Measurements from ENCODE around the gene ABCB9.
"Not testable (repeated sequence)": the region's sequence is repeated elsewhere in the genome, so short reads cannot be mapped to it uniquely, and the experiment has no call there.

ABCB9 gene

DNA sequence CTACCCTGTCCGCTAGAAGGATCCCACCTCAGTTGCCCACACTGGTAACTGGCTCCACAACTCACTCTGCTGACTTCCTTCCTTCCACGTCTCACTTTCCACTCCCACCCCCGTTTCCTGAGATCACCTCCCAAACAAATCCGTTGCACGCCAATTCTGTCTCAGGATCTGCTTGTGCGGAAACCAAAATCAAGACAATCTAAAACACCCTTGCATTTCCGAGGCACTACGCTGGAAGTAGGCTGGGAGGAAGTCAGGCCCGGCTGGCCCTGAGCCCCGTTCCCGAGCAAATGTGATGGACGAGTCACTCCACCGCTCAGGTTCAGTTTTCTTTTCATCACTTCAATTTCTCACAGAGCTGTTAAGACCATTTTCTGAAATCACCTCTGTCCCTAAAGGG, 23.1 kb downstream of the ABCB9 start:
- Histone ChIP-seq H3K4me3 (no peak overlapping the region), H3K27ac (peak overlapping the region in 1 of 2 donors; percentile 15)
- no peak for DNase-seq (ENCODE audit: low spot score)
- TF ChIP-seq, protein P1, sequence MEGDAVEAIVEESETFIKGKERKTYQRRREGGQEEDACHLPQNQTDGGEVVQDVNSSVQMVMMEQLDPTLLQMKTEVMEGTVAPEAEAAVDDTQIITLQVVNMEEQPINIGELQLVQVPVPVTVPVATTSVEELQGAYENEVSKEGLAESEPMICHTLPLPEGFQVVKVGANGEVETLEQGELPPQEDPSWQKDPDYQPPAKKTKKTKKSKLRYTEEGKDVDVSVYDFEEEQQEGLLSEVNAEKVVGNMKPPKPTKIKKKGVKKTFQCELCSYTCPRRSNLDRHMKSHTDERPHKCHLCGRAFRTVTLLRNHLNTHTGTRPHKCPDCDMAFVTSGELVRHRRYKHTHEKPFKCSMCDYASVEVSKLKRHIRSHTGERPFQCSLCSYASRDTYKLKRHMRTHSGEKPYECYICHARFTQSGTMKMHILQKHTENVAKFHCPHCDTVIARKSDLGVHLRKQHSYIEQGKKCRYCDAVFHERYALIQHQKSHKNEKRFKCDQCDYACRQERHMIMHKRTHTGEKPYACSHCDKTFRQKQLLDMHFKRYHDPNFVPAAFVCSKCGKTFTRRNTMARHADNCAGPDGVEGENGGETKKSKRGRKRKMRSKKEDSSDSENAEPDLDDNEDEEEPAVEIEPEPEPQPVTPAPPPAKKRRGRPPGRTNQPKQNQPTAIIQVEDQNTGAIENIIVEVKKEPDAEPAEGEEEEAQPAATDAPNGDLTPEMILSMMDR (IDR thresholded peaks at IDR 0.05): no peak

- peak overlapping the region in 1 of 2 donors; percentile 15 for H3K27ac ChIP-seq
- DNase-seq (ENCODE audit: low spot score): no peak
- no peak overlapping the region for H3K4me3 ChIP-seq
- TF ChIP-seq, protein P1 (IDR thresholded peaks at IDR 0.05): no peak
Measured at GRCh38 chr12:122942637-122943036, 23.6 kb downstream of the ABCB9 start.

GRCh38 chr12:122941351-122941750, 24.9 kb downstream of the ABCB9 start:
- H3K27ac ChIP-seq; DNase-seq (ENCODE audit: low spot score); H3K4me3 ChIP-seq: not testable (repeated sequence)

DNA sequence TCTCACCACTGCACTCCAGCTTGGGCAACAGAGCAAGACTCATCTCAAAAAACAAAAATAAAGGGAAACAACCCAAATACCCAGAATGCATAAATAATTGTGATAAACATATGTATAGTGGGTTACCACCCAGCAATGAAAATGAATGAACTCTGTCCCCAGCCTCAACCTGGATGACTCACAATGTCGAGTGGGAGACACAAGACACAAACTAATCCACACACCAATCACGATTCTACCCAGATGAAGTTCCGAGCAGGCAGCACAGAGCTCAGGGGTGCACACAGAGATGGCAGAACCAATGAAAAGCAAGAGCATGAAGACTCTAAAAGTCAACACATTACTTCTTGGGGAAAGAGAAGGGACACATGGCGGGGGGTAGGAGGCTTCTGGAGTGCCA, 27.1 kb downstream of the ABCB9 start:
- no peak for DNase-seq (ENCODE audit: low spot score)
- Histone ChIP-seq H3K4me3 (no peak overlapping the region), H3K27ac (no peak overlapping the region)
- TF ChIP-seq, protein P1 (IDR thresholded peaks at IDR 0.05): no peak

GRCh38 chr12:122937622-122938091, 28.6 kb downstream of the ABCB9 start:
- H3K4me3 ChIP-seq: no peak overlapping the region
- TF ChIP-seq, protein P1 (IDR thresholded peaks at IDR 0.05): no peak
- DNase-seq (ENCODE audit: low spot score): no peak
- no peak overlapping the region for H3K27ac ChIP-seq

DNA sequence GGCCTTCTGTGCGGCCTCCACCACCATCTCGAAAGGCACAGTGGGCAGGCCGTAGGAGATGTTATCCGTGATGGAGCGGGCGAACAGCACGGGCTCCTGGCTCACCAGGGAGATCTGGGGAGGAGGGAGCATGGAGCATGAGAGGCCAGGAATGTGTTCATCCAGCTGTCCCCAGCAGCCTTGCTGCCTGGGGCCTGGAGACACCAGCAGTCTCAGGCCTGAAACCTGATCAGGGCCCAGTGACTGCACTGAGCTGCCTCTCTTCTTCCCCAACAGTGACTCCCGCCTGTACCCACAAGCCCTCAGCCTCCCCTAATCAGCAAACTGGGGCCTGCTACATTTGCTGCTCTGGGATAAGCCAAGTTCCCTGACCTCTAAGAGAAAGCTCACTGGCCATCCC, 30.9 kb downstream of the ABCB9 start:
- Histone ChIP-seq H3K27ac (no peak overlapping the region), H3K4me3 (no peak overlapping the region)
- no peak for DNase-seq (ENCODE audit: low spot score)
- TF ChIP-seq, protein P1 (IDR thresholded peaks at IDR 0.05): no peak

DNA sequence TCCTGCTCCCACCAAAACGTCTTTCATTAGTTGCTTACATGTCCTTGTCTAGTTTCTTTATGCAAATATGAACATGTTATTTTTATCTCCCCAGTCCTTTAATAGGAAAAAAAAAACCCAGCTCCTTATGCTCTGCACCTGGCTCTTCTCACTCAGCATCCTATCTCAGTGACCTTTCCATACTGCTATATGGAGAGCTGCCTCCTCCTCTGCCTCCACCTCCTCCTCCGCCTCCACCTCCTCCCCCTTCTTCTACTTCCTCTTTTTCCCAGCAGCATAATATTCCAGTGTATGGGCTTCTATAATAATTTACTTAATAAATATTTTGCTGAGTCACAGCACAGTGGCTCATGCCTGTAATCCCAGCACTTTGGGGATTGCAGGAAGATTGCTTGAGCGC, 31.5 kb downstream of the ABCB9 start:
- TF ChIP-seq, protein P1 (IDR thresholded peaks at IDR 0.05): no peak
- no peak overlapping the region for H3K4me3 ChIP-seq
- DNase-seq (ENCODE audit: low spot score): no peak
- no peak overlapping the region for H3K27ac ChIP-seq

GRCh38 chr12:122932207-122932606, 34.1 kb downstream of the ABCB9 start:
- H3K4me3 ChIP-seq: no peak overlapping the region
- TF ChIP-seq, protein P1 (IDR thresholded peaks at IDR 0.05): no peak
- no peak for DNase-seq (ENCODE audit: low spot score)
- H3K27ac ChIP-seq: no peak overlapping the region

Data from coronary artery (tissue), 2 donors.